Measurements from ENCODE around the gene DACH1. TPM values are rescaled to one million over a fixed set of nuclear protein-coding genes. Genes with fewer than 3 reads are reported as not detected.

The DACH1 gene
- total and polyA plus RNA-seq, 2 of the 13 experiments (the other 11 are each of a cell fraction or from before 2014, with no cell fraction given): not detected

GRCh38 chr13:71643448-71643860 lies 223.6 kb downstream of the DACH1 start:
- no peaks in the 10 kb centered on the region for H3K36me3 ChIP-seq (replicated peaks in 1 of 2; ENCODE audit: control insufficient read depth in 1 of 2, insufficient read depth in 2 of 2, low read length in 2 of 2)
- CTCF ChIA-PET (ENCODE audit: low intra/inter-chr PET ratio, low total read pairs): no interaction called here
- H4K20me1 ChIP-seq (ENCODE audit: insufficient read depth, low read length): no peaks in the 10 kb centered on the region
- no peak overlapping the region for H3K4me2 ChIP-seq (ENCODE audit: low read depth, low read length)
- no peaks in the 10 kb centered on the region for H3K27me3 ChIP-seq (ENCODE audit: control insufficient read depth in 1 of 2, insufficient read depth in 2 of 2, low read length in 2 of 2)
- no peaks in the 10 kb centered on the region for H3K9me3 ChIP-seq (ENCODE audit: low read length)
- under 1% methylated on average over 4 of the region's 4 CpGs for WGBS (ENCODE audit: low lambda C conversion rate)
- TF ChIP-seq MED13 (CRISPR knock-in tag; IDR thresholded peaks at IDR 0.05) (no peak), ZNF646 (CRISPR knock-in tag; IDR thresholded peaks at IDR 0.05) (no peak), ZNF354B (CRISPR knock-in tag; IDR thresholded peaks at IDR 0.05) (no peak), ZFP91 (CRISPR knock-in tag; IDR thresholded peaks at IDR 0.05; ENCODE audit: borderline replicate concordance) (no peak), MAFF (IDR thresholded peaks at IDR 0.05; ENCODE audit: low read depth, low read length) (no peak)
- POLR2A ChIA-PET: no interaction called here
- H3K4me1 ChIP-seq (ENCODE audit: insufficient read depth, low read length): no peaks in the 10 kb centered on the region
- intact Hi-C loops (cut with micrococcal nuclease; ENCODE audit: unreplicated experiment) (no loop called here), in situ Hi-C loops (cut with HindIII; ENCODE audit: extremely low pct_ligation_motif_present, low pct_unique_long_range_greater_than_20kb) (no loop called here)
- H3K9ac ChIP-seq (ENCODE audit: insufficient read depth, low read depth, low read length): no peak overlapping the region
- H3K79me2 ChIP-seq (ENCODE audit: insufficient read depth, low read length): no peaks in the 10 kb centered on the region
- no peak for ATAC-seq
- no peak overlapping the region for H3K4me3 ChIP-seq (replicated peaks in 1 of 3; ENCODE audit: insufficient read depth in 1 of 3, low read depth in 2 of 3, low read length in 3 of 3)
- no peak overlapping the region for H3K27ac ChIP-seq (ENCODE audit: extremely low read length, insufficient read depth, low read length)
- DNase-seq (ENCODE audit: low spot score): no peak
- no TSS peak for BruUV-seq (replicated peaks)
- FAIRE-seq: no peak
- H2AFZ ChIP-seq (ENCODE audit: low read length): no peak overlapping the region

Data from HepG2 (cell line).